Endodermal cell (in vitro differentiated cells): ENCODE measurements around the gene GNB1L. TPM values are rescaled to one million over a fixed set of nuclear protein-coding genes. Genes with fewer than 3 reads are reported as not detected.

Experiments
- DNase-seq: peaks from one replicate; pipeline ENCODE4 v3.0.0-alpha.2; 2017
- H3K27ac ChIP-seq: 2 replicates; pipeline ENCODE4 v1.5.1; 2013; ENCODE audit warnings: mild to moderate bottlenecking, low read depth, low read length, moderate library complexity
- H3K27me3 ChIP-seq: 2 replicates; pipeline ENCODE4 v1.6.1; 2013; ENCODE audit warnings: mild to moderate bottlenecking, low read length, moderate library complexity; ENCODE audit not compliant: insufficient read depth, control insufficient read depth, poor library complexity, severe bottlenecking
- H3K36me3 ChIP-seq: 2 replicates; pipeline ENCODE4 v1.7.0; 2013; ENCODE audit warnings: mild to moderate bottlenecking, low read length, moderate library complexity; ENCODE audit not compliant: control insufficient read depth, insufficient read depth
- H3K4me1 ChIP-seq: one replicate; pipeline ENCODE4 v1.7.0; 2013; ENCODE audit warnings: low read length; ENCODE audit not compliant: control insufficient read depth, insufficient read depth
- H3K4me3 ChIP-seq: 2 replicates; pipeline ENCODE4 v1.5.1; 2013; ENCODE audit warnings: mild to moderate bottlenecking, low read length, moderate library complexity
- H3K9ac ChIP-seq: 2 replicates; pipeline ENCODE4 v1.6.1; 2013; ENCODE audit warnings: mild to moderate bottlenecking, low read length, moderate library complexity; ENCODE audit not compliant: poor library complexity, severe bottlenecking; ENCODE audit errors: extremely low read depth
- H3K9me3 ChIP-seq: 2 replicates; pipeline ENCODE4 v1.6.1; 2013; ENCODE audit warnings: mild to moderate bottlenecking, low read length, moderate library complexity; ENCODE audit not compliant: control insufficient read depth
- H3K27ac Mint-ChIP-seq: 2 replicates; pipeline ENCODE4 v1.8.0; 2020; ENCODE audit warnings: mixed read lengths
- H3K27me3 Mint-ChIP-seq: 2 replicates; pipeline ENCODE4 v1.8.0; 2021; ENCODE audit warnings: mild to moderate bottlenecking, mixed read lengths; ENCODE audit not compliant: insufficient read depth
- H3K36me3 Mint-ChIP-seq: 2 replicates; pipeline ENCODE4 v1.8.0; 2020; ENCODE audit warnings: low read depth, mixed read lengths
- H3K4me1 Mint-ChIP-seq: 2 replicates; pipeline ENCODE4 v1.8.0; 2020; ENCODE audit warnings: mixed read lengths
- H3K4me3 Mint-ChIP-seq: 2 replicates; pipeline ENCODE4 v1.8.0; 2020; ENCODE audit warnings: mild to moderate bottlenecking, moderate library complexity, mixed read lengths
- H3K9me3 Mint-ChIP-seq: 2 replicates; pipeline ENCODE4 v1.8.0; 2020; ENCODE audit warnings: mild to moderate bottlenecking, mixed read lengths
- WGBS, 2 experiments: methylation state at CpG; one replicate each; pipeline versions ENCODE4 v1.1.5 to v1.1.7; 2013; ENCODE audit warnings: missing lambda C conversion rate in 2 of 2, mixed read lengths in 1 of 2; ENCODE audit not compliant: insufficient coverage in 1 of 2, insufficient read length in 1 of 2; 5-methylcytosine and 5-hydroxymethylcytosine counted together
- total RNA-seq, 2 donors: library from RNA; stranded (reverse); fragmentation: NEBNext Ultra II Directional in 1 of 2; extraction: Animal tissue kit (Norgen Biotek cat#: 25700) in 1 of 2; gene quantifications; 2 replicates in 1 of 2; 3 replicates in 1 of 2; pipeline ENCODE4 v1.2.1, GENCODE V29; 2021
- TF ChIP-seq, protein P1 (sequence below): fragments of 200-600 bp; sonication (generic); conservative IDR thresholded peaks from 2 replicates; pipeline ENCODE4 v1.5.0; 2021; ENCODE audit warnings: antibody characterized with exemption, mild to moderate bottlenecking

Gene GNB1L
- total RNA-seq, 2 donors from 2014 or later: 9.5 to 12.2 TPM

DNA sequence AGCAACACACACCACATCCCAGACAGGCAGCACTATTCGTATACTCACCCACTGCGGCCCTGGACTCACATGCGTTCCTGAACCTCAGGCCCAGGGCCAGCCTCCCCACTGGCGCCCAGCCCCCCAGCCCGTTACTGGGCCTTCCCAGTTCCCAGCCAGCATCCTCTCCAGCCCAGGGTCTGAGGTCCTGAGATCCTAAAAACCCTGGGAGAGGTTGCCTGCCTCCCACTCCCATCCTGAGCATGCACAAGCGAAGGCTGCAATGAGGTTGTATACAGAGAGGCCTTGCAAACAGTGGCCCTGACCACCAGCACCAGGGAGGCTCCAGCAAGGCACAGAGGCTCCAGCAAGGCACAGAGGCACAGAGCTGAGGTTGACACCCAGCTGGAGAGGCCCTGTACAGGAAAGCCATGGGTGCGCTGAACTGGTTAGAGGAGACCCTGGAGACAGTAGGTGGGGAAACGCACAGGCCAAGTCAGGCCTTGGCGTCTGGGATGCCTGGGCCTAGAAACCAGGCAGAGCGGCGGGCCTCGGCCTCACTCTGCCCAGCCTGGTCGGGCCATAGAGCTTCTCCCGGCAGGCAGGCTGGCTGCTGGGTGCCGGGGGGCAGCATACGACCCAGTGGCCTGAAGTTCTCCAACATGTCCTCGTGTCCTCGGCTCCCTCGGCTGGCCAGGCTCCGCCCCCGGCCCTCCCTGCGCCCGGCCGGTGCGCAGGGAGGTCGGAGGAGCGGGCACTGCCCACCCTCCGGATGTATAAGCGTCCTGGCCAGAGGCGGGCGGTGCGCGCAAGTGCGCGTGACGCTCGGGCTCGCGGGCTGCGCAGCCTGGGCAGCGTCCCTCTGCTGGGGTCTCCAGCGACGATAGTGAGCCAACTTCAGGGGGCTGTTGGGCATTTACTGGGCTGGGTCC lies 96.4 kb downstream of the GNB1L start:
- no peaks in the 10 kb centered on the region for H3K9me3 Mint-ChIP-seq
- Histone ChIP-seq H3K27ac (no peak overlapping the region), H3K4me1 (no peaks in the 10 kb centered on the region), H3K9ac (no peak overlapping the region), H3K9me3 (no peaks in the 10 kb centered on the region), H3K27me3 (peaks cover 95% of the 10 kb centered on the region), H3K36me3 (no peaks in the 10 kb centered on the region), H3K4me3 (no peak overlapping the region)
- DNase-seq: peak; percentile 62
- peaks cover 89% of the 10 kb centered on the region for H3K27me3 Mint-ChIP-seq
- no peaks in the 10 kb centered on the region for H3K36me3 Mint-ChIP-seq
- TF ChIP-seq, protein P1, sequence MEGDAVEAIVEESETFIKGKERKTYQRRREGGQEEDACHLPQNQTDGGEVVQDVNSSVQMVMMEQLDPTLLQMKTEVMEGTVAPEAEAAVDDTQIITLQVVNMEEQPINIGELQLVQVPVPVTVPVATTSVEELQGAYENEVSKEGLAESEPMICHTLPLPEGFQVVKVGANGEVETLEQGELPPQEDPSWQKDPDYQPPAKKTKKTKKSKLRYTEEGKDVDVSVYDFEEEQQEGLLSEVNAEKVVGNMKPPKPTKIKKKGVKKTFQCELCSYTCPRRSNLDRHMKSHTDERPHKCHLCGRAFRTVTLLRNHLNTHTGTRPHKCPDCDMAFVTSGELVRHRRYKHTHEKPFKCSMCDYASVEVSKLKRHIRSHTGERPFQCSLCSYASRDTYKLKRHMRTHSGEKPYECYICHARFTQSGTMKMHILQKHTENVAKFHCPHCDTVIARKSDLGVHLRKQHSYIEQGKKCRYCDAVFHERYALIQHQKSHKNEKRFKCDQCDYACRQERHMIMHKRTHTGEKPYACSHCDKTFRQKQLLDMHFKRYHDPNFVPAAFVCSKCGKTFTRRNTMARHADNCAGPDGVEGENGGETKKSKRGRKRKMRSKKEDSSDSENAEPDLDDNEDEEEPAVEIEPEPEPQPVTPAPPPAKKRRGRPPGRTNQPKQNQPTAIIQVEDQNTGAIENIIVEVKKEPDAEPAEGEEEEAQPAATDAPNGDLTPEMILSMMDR: no peak
- H3K27ac Mint-ChIP-seq: no peak overlapping the region
- no peak overlapping the region for H3K4me3 Mint-ChIP-seq
- peaks cover 15% of the 10 kb centered on the region for H3K4me1 Mint-ChIP-seq
- WGBS, 2 experiments: 34 to 58% methylated on average over 9 to 43 of the region's 43 CpGs

DNA sequence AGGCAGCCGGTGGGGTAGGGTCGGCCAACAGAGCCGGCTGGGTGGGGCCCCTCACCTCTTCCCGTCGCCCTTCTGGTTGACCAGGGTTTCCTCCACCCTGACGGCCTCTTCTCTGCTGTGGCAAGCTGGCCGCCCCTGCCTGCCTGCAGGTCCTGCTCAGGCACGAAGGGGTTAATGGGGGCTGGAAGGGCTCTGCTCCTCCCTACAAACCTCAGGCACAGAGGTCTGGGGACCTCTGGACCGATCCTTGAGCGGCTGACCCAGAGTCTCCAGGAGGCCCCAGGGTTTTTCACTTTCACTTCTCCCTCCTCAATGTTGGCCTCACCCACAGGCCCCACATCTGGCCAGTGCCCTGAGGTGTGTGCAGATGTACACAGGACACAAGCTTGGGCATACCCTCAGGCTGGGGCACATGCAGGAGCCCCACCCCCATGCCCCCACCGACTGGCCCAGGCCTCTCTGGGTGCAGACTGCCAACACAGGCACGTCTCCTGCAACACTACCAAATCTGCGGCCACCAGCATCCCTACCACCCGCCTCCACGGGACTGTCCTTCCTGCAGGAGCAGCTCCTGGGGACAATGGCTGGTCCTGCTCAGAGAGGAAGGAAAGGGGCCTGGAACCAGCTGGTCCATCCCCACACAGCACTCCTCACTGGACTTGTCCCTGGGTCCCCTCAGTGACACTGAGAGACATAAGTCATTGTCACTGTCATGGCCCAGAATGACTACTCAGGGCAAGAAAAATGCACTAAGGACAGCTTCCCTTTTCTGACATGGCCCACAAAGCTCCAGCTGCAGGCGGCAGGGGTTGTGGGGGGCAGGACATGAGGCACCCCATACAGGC lies 97.3 kb downstream of the GNB1L start:
- Histone ChIP-seq H3K4me3 (no peak overlapping the region), H3K9ac (no peak overlapping the region), H3K27ac (no peak overlapping the region), H3K27me3 (peaks cover 95% of the 10 kb centered on the region), H3K36me3 (no peaks in the 10 kb centered on the region), H3K9me3 (no peaks in the 10 kb centered on the region), H3K4me1 (no peaks in the 10 kb centered on the region)
- H3K4me1 Mint-ChIP-seq: peaks cover 15% of the 10 kb centered on the region
- H3K4me3 Mint-ChIP-seq: no peak overlapping the region
- H3K27ac Mint-ChIP-seq: no peak overlapping the region
- WGBS, 2 experiments: 26 to 29% methylated on average over 9 to 16 of the region's 16 CpGs
- DNase-seq: peak; percentile 71
- TF ChIP-seq, protein P1: no peak
- no peaks in the 10 kb centered on the region for H3K36me3 Mint-ChIP-seq
- H3K27me3 Mint-ChIP-seq: peaks cover 89% of the 10 kb centered on the region
- no peaks in the 10 kb centered on the region for H3K9me3 Mint-ChIP-seq

DNA sequence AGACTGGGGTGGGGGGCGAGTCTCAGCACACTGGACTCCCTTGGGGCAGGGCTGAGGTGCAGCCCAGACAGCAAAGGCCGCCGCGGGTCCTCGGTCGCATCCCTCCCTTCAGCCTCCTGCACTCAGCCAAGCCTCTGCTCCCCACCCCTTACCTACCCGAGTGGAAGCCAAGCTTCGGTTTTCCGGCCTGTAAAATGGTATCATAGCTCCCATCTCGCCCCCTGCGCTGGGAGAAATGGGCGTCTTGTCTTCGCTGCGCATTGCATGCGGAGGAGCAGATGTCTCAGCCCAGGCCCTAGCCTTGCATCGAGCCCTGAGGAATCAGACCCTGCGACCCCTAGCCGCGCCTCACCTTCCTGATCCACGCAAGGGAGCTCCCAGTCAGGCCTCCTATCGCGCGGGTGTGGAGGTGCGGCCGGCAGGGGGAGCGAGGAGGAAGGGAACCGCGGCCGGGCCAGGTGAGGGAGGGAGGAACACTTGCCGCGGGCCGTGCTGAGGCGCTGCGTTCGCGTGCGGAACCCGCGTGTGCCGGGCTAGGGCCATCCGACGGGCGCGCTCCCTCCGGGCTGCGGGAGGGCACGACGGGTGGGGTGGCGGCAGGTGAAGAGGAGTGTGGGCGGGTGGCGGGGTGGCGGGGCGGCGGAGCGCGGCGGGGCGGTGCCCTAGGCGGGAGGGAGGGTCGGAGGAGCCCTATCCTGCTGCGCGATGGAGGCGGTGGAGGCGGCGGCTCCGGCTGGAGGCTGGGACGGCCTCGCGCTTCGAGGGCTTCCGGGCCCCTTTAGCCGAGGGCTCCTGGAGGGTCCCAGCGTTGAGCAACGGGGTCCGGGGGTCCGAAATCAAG lies 98.2 kb downstream of the GNB1L start:
- Histone ChIP-seq H3K9me3 (no peaks in the 10 kb centered on the region), H3K36me3 (no peaks in the 10 kb centered on the region), H3K9ac (no peak overlapping the region), H3K27me3 (peaks cover 95% of the 10 kb centered on the region), H3K4me1 (peaks cover 1% of the 10 kb centered on the region), H3K27ac (no peak overlapping the region), H3K4me3 (no peak overlapping the region)
- WGBS, 2 experiments: 5 to 9% methylated on average over 28 to 75 of the region's 76 CpGs
- Mint-ChIP-seq H3K36me3 (no peaks in the 10 kb centered on the region), H3K4me3 (peak overlapping the region; percentile 13), H3K4me1 (peaks cover 15% of the 10 kb centered on the region), H3K9me3 (no peaks in the 10 kb centered on the region), H3K27ac (no peak overlapping the region), H3K27me3 (peaks cover 80% of the 10 kb centered on the region)
- DNase-seq: peak; percentile 84
- TF ChIP-seq, protein P1: peak; percentile 72
